RKO (cell line): Measurements from ENCODE around the gene KCNA2.

Source experiments
- DNase-seq: peaks from one replicate; pipeline ENCODE4 v3.0.0-alpha.2; 2016; ENCODE audit warnings: low spot score

KCNA2 gene

GRCh38 chr1:110602466-110602865 lies 3.7 kb downstream of the KCNA2 start:
- no peak for DNase-seq

GRCh38 chr1:110601332-110601731 lies 4.8 kb downstream of the KCNA2 start:
- DNase-seq = no peak

GRCh38 chr1:110600716-110601115 lies 5.4 kb downstream of the KCNA2 start:
- DNase-seq = no peak

- no peak for DNase-seq
These were observed 8.2 kb downstream of the KCNA2 start for GRCh38 chr1:110597966-110598365.

GRCh38 chr1:110596312-110596711 lies 9.8 kb downstream of the KCNA2 start:
- DNase-seq = no peak

GRCh38 chr1:110595353-110595710 lies 10.8 kb downstream of the KCNA2 start:
- DNase-seq = no peak

GRCh38 chr1:110594456-110595352 lies 11.5 kb downstream of the KCNA2 start:
- no peak for DNase-seq

- DNase-seq = no peak
These were observed 12.3 kb downstream of the KCNA2 start for GRCh38 chr1:110593902-110594301.

- no peak for DNase-seq
These were observed 14.2 kb downstream of the KCNA2 start for GRCh38 chr1:110591956-110592355.

GRCh38 chr1:110588991-110589390 lies 17.2 kb downstream of the KCNA2 start:
- DNase-seq = no peak

- no peak for DNase-seq
These were observed 17.7 kb downstream of the KCNA2 start for GRCh38 chr1:110588486-110588885.

- no peak for DNase-seq
These were observed 18.3 kb downstream of the KCNA2 start for GRCh38 chr1:110587906-110588305.

- no peak for DNase-seq
These were observed 20.7 kb downstream of the KCNA2 start for GRCh38 chr1:110585481-110585880.

- no peak for DNase-seq
These were observed 22.1 kb downstream of the KCNA2 start for GRCh38 chr1:110584045-110584444.

GRCh38 chr1:110583505-110583904 lies 22.7 kb downstream of the KCNA2 start:
- no peak for DNase-seq

GRCh38 chr1:110582378-110582777 lies 23.8 kb downstream of the KCNA2 start:
- no peak for DNase-seq

- DNase-seq = no peak
These were observed 24.4 kb downstream of the KCNA2 start for GRCh38 chr1:110581682-110582145.

- DNase-seq = no peak
These were observed 25.9 kb downstream of the KCNA2 start for GRCh38 chr1:110580244-110580643.

GRCh38 chr1:110579460-110579859 lies 26.7 kb downstream of the KCNA2 start:
- DNase-seq = no peak

- DNase-seq = no peak
These were observed 29.7 kb downstream of the KCNA2 start for GRCh38 chr1:110576441-110576840.

- DNase-seq = no peak
These were observed 32.8 kb downstream of the KCNA2 start for GRCh38 chr1:110573314-110573713.

- no peak for DNase-seq
These were observed 33.4 kb downstream of the KCNA2 start for GRCh38 chr1:110572751-110573150.

- DNase-seq = no peak
These were observed 35.3 kb downstream of the KCNA2 start for GRCh38 chr1:110570901-110571300.

GRCh38 chr1:110570307-110570706 lies 35.9 kb downstream of the KCNA2 start:
- DNase-seq = no peak
